WTC11 (cell line): ENCODE results near the gene AMOTL1. TPM values are rescaled to one million over a fixed set of nuclear protein-coding genes. Genes with fewer than 3 reads are reported as not detected.

Experiments
- ATAC-seq: fragments of 200-7000 bp; cut with Tn5 transposase; 2 replicates; pipeline ENCODE4 v1.10.0; 2021; ENCODE audit warnings: mild to moderate bottlenecking, moderate library complexity
- CTCF ChIA-PET: fragments of 300-600 bp; sonication (Branson Sonifier 250); formaldehyde crosslinking; loops from one replicate; lab custom pipeline; 2021; ENCODE audit warnings: antibody characterized with exemption; lab: Charles Lee
- POLR2A ChIA-PET: fragments of 350-600 bp; sonication (Branson Sonifier 250); formaldehyde crosslinking; loops from one replicate; lab custom pipeline; 2021; ENCODE audit warnings: antibody characterized with exemption; lab: Charles Lee
- DNase-seq: peaks from one replicate; pipeline ENCODE4 v3.0.0; 2021; ENCODE audit warnings: low spot score
- H3K27ac Mint-ChIP-seq: 2 replicates; pipeline ENCODE4 v1.8.0; 2021; ENCODE audit warnings: mixed read lengths
- H3K27me3 Mint-ChIP-seq: 2 replicates; pipeline ENCODE4 v1.8.0; 2021; ENCODE audit warnings: low read depth, mild to moderate bottlenecking, moderate library complexity, mixed read lengths
- H3K36me3 Mint-ChIP-seq: 2 replicates; pipeline ENCODE4 v1.8.0; 2021; ENCODE audit warnings: mixed read lengths
- H3K4me1 Mint-ChIP-seq: 2 replicates; pipeline ENCODE4 v1.8.0; 2022; ENCODE audit warnings: mixed read lengths
- H3K4me3 Mint-ChIP-seq: 2 replicates; pipeline ENCODE4 v1.8.0; 2021; ENCODE audit warnings: mild to moderate bottlenecking, moderate library complexity, mixed read lengths
- H3K9me3 Mint-ChIP-seq: 2 replicates; pipeline ENCODE4 v1.8.0; 2021; ENCODE audit warnings: mixed read lengths
- ATF1 ChIP-seq: sonication (generic); formaldehyde crosslinking; IDR thresholded peaks from 2 replicates; pipeline ENCODE4 v1.8.1; 2023; ENCODE audit warnings: mild to moderate bottlenecking, moderate library complexity, missing genetic modification reagents
- ELF4 ChIP-seq: sonication (generic); formaldehyde crosslinking; IDR thresholded peaks from 2 replicates; pipeline ENCODE4 v1.8.1; 2022; ENCODE audit warnings: low read depth, mild to moderate bottlenecking, moderate library complexity, missing genetic modification reagents
- EMX1 ChIP-seq: fragments of 250-450 bp; sonication (Bioruptor Pico); IDR thresholded peaks from 2 replicates; pipeline ENCODE4 v1.8.0; 2021; ENCODE audit warnings: mild to moderate bottlenecking
- ETV6 ChIP-seq: sonication (generic); formaldehyde crosslinking; IDR thresholded peaks from 2 replicates; pipeline ENCODE4 v1.8.1; 2022; ENCODE audit warnings: mild to moderate bottlenecking, missing genetic modification reagents
- FOXP1 ChIP-seq: sonication (generic); formaldehyde crosslinking; IDR thresholded peaks from 2 replicates; pipeline ENCODE4 v1.8.0; 2022; ENCODE audit warnings: missing genetic modification reagents, mild to moderate bottlenecking, moderate library complexity, borderline replicate concordance
- HMGA2 ChIP-seq: fragments of 250-450 bp; sonication (Bioruptor Pico); IDR thresholded peaks from 2 replicates; pipeline ENCODE4 v1.4.0; 2021; ENCODE audit warnings: mild to moderate bottlenecking, moderate library complexity
- NFATC4 ChIP-seq: fragments of 250-450 bp; sonication (Bioruptor Pico); IDR thresholded peaks from 2 replicates; pipeline ENCODE4 v1.9.0; 2021; ENCODE audit warnings: mild to moderate bottlenecking
- RELA ChIP-seq: sonication (generic); formaldehyde crosslinking; IDR thresholded peaks from 2 replicates; pipeline ENCODE4 v1.8.1; 2022; ENCODE audit warnings: missing genetic modification reagents, mild to moderate bottlenecking, borderline replicate concordance
- SMAD4 ChIP-seq: sonication (generic); formaldehyde crosslinking; IDR thresholded peaks from 2 replicates; pipeline ENCODE4 v1.8.0; 2022; ENCODE audit warnings: mild to moderate bottlenecking, missing genetic modification reagents
- TP53 ChIP-seq: sonication (generic); formaldehyde crosslinking; IDR thresholded peaks from 2 replicates; pipeline ENCODE4 v1.8.1; 2023; ENCODE audit warnings: mild to moderate bottlenecking, missing genetic modification reagents
- ZNF219 ChIP-seq: sonication (generic); formaldehyde crosslinking; IDR thresholded peaks from 2 replicates; pipeline ENCODE4 v1.8.0; 2023; ENCODE audit warnings: missing genetic modification reagents, mild to moderate bottlenecking, borderline replicate concordance
- ZNF232 ChIP-seq: sonication (generic); formaldehyde crosslinking; IDR thresholded peaks from 2 replicates; pipeline ENCODE4 v1.8.0; 2022; ENCODE audit warnings: mild to moderate bottlenecking, missing genetic modification reagents
- total RNA-seq: library from RNA; stranded (reverse); gene quantifications from 3 replicates; pipeline ENCODE4 v1.2.3, GENCODE V29; 2021
- TF ChIP-seq, protein P1 (sequence below): sonication (generic); formaldehyde crosslinking; IDR thresholded peaks from 2 replicates; pipeline ENCODE4 v1.8.0; 2023; ENCODE audit warnings: missing genetic modification reagents, mild to moderate bottlenecking, borderline replicate concordance
- TF ChIP-seq, protein P2 (sequence below): sonication (generic); formaldehyde crosslinking; IDR thresholded peaks from 2 replicates; pipeline ENCODE4 v1.8.1; 2022; ENCODE audit warnings: missing genetic modification reagents, borderline replicate concordance
- TF ChIP-seq, protein P3 (sequence below): fragments of 250-450 bp; sonication (Bioruptor Pico); IDR thresholded peaks from 2 replicates; pipeline ENCODE4 v2.1.2; 2022; ENCODE audit warnings: mild to moderate bottlenecking, moderate library complexity
- TF ChIP-seq, protein P4 (sequence below): fragments of 250-450 bp; sonication (Bioruptor Pico); IDR thresholded peaks from 2 replicates; pipeline ENCODE4 v1.9.0; 2021; ENCODE audit warnings: mild to moderate bottlenecking
- TF ChIP-seq, protein P5 (sequence below): fragments of 250-450 bp; sonication (Bioruptor Pico); IDR thresholded peaks from 2 replicates; pipeline ENCODE4 v1.9.0; 2021; ENCODE audit warnings: mild to moderate bottlenecking
- TF ChIP-seq, protein P6 (sequence below): sonication (generic); formaldehyde crosslinking; IDR thresholded peaks from 2 replicates; pipeline ENCODE4 v1.8.0; 2022; ENCODE audit warnings: mild to moderate bottlenecking, missing genetic modification reagents

The AMOTL1 gene
- total RNA-seq, 1 experiment from 2014 or later = 39.8 TPM

DNA sequence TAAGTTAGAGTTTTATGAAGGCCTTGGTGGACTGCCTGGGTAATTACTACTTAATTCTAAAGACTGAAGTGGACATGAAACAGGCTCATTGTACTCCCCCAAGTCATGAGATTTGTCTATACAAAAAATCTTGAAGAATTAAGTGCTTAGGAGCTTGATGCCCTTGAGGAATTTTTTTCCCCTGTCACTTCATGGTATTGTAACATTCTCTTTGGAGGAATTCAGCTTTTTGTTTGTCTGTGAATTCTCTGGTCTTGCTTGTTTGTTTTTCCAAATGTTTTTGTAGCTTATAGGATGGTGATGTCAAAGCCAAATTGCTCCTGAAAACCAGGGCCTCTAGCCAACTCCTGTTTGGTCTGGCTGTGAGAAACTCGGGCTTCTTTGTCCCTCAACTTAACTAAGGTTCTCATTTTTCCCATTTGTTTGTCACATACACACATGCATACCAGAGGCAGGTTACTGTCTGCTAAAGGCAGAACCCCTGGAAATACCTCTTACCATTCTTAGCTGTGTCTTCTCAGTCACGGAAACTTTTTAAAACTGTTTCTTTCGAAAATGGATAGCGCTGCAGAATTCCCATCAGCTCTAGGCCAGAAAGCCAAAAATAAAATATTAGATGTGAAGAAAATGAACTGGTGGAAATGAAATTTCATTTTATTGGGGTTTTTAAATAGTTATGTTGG lies 66.9 kb downstream of the AMOTL1 start:
- no peak for TF ChIP-seq ZNF219 (CRISPR knock-in tag)
- no peak for TF ChIP-seq HMGA2 (CRISPR knock-in tag)
- no peak for TF ChIP-seq FOXP1
- no peak for TF ChIP-seq ATF1 (CRISPR knock-in tag)
- TF ChIP-seq, protein P1, sequence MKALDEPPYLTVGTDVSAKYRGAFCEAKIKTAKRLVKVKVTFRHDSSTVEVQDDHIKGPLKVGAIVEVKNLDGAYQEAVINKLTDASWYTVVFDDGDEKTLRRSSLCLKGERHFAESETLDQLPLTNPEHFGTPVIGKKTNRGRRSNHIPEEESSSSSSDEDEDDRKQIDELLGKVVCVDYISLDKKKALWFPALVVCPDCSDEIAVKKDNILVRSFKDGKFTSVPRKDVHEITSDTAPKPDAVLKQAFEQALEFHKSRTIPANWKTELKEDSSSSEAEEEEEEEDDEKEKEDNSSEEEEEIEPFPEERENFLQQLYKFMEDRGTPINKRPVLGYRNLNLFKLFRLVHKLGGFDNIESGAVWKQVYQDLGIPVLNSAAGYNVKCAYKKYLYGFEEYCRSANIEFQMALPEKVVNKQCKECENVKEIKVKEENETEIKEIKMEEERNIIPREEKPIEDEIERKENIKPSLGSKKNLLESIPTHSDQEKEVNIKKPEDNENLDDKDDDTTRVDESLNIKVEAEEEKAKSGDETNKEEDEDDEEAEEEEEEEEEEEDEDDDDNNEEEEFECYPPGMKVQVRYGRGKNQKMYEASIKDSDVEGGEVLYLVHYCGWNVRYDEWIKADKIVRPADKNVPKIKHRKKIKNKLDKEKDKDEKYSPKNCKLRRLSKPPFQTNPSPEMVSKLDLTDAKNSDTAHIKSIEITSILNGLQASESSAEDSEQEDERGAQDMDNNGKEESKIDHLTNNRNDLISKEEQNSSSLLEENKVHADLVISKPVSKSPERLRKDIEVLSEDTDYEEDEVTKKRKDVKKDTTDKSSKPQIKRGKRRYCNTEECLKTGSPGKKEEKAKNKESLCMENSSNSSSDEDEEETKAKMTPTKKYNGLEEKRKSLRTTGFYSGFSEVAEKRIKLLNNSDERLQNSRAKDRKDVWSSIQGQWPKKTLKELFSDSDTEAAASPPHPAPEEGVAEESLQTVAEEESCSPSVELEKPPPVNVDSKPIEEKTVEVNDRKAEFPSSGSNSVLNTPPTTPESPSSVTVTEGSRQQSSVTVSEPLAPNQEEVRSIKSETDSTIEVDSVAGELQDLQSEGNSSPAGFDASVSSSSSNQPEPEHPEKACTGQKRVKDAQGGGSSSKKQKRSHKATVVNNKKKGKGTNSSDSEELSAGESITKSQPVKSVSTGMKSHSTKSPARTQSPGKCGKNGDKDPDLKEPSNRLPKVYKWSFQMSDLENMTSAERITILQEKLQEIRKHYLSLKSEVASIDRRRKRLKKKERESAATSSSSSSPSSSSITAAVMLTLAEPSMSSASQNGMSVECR (CRISPR knock-in tag) = no peak
- TF ChIP-seq, protein P2, sequence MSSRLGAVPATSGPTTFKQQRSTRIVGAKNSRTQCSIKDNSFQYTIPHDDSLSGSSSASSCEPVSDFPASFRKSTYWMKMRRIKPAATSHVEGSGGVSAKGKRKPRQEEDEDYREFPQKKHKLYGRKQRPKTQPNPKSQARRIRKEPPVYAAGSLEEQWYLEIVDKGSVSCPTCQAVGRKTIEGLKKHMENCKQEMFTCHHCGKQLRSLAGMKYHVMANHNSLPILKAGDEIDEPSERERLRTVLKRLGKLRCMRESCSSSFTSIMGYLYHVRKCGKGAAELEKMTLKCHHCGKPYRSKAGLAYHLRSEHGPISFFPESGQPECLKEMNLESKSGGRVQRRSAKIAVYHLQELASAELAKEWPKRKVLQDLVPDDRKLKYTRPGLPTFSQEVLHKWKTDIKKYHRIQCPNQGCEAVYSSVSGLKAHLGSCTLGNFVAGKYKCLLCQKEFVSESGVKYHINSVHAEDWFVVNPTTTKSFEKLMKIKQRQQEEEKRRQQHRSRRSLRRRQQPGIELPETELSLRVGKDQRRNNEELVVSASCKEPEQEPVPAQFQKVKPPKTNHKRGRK (CRISPR knock-in tag) = no peak
- TF ChIP-seq, protein P3, sequence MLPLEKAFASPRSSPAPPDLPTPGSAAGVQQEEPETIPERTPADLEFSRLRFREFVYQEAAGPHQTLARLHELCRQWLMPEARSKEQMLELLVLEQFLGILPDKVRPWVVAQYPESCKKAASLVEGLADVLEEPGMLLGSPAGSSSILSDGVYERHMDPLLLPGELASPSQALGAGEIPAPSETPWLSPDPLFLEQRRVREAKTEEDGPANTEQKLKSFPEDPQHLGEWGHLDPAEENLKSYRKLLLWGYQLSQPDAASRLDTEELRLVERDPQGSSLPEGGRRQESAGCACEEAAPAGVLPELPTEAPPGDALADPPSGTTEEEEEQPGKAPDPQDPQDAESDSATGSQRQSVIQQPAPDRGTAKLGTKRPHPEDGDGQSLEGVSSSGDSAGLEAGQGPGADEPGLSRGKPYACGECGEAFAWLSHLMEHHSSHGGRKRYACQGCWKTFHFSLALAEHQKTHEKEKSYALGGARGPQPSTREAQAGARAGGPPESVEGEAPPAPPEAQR (CRISPR knock-in tag) = no peak
- TF ChIP-seq ZNF232 (CRISPR knock-in tag) = no peak
- TF ChIP-seq, protein P4, sequence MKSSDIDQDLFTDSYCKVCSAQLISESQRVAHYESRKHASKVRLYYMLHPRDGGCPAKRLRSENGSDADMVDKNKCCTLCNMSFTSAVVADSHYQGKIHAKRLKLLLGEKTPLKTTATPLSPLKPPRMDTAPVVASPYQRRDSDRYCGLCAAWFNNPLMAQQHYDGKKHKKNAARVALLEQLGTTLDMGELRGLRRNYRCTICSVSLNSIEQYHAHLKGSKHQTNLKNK (CRISPR knock-in tag) = no peak
- no peak for TF ChIP-seq RELA (CRISPR knock-in tag)
- TF ChIP-seq, protein P5, sequence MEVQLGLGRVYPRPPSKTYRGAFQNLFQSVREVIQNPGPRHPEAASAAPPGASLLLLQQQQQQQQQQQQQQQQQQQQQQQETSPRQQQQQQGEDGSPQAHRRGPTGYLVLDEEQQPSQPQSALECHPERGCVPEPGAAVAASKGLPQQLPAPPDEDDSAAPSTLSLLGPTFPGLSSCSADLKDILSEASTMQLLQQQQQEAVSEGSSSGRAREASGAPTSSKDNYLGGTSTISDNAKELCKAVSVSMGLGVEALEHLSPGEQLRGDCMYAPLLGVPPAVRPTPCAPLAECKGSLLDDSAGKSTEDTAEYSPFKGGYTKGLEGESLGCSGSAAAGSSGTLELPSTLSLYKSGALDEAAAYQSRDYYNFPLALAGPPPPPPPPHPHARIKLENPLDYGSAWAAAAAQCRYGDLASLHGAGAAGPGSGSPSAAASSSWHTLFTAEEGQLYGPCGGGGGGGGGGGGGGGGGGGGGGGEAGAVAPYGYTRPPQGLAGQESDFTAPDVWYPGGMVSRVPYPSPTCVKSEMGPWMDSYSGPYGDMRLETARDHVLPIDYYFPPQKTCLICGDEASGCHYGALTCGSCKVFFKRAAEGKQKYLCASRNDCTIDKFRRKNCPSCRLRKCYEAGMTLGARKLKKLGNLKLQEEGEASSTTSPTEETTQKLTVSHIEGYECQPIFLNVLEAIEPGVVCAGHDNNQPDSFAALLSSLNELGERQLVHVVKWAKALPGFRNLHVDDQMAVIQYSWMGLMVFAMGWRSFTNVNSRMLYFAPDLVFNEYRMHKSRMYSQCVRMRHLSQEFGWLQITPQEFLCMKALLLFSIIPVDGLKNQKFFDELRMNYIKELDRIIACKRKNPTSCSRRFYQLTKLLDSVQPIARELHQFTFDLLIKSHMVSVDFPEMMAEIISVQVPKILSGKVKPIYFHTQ (CRISPR knock-in tag) = no peak
- TF ChIP-seq NFATC4 (CRISPR knock-in tag) = no peak
- no peak for TF ChIP-seq ETV6
- TF ChIP-seq EMX1 = no peak
- TF ChIP-seq, protein P6, sequence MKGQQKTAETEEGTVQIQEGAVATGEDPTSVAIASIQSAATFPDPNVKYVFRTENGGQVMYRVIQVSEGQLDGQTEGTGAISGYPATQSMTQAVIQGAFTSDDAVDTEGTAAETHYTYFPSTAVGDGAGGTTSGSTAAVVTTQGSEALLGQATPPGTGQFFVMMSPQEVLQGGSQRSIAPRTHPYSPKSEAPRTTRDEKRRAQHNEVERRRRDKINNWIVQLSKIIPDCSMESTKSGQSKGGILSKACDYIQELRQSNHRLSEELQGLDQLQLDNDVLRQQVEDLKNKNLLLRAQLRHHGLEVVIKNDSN (CRISPR knock-in tag) = no peak
- no peak for TF ChIP-seq ELF4 (CRISPR knock-in tag)
- TF ChIP-seq SMAD4 = no peak
- no peak for TF ChIP-seq TP53 (CRISPR knock-in tag)
- TF ChIP-seq, all 79 proteins: peak for 0
- POLR2A ChIA-PET = no interaction called here
- Mint-ChIP-seq H3K27me3 (no peaks in the 10 kb centered on the region), H3K4me3 (no peak overlapping the region), H3K27ac (no peak overlapping the region), H3K9me3 (no peaks in the 10 kb centered on the region), H3K36me3 (peaks cover 33% of the 10 kb centered on the region), H3K4me1 (no peaks in the 10 kb centered on the region)
- CTCF ChIA-PET = interaction anchor here (1.7 to 2.1 kb wide), 2 partner anchors 62 to 212 kb away, joined by 4 to 5 read pairs; no protein-coding TSS in a partner anchor
- DNase-seq (no peak), ATAC-seq (no peak)
